Stimulated activated naive CD4-positive, alpha-beta T cell (primary cell): ENCODE data around the gene FAM135A.

Experiments used
- DNase-seq, 6 experiments: peaks; one replicate each; lab custom pipeline; 2025; lab: John Stamatoyannopoulos, UW

The FAM135A gene

DNA sequence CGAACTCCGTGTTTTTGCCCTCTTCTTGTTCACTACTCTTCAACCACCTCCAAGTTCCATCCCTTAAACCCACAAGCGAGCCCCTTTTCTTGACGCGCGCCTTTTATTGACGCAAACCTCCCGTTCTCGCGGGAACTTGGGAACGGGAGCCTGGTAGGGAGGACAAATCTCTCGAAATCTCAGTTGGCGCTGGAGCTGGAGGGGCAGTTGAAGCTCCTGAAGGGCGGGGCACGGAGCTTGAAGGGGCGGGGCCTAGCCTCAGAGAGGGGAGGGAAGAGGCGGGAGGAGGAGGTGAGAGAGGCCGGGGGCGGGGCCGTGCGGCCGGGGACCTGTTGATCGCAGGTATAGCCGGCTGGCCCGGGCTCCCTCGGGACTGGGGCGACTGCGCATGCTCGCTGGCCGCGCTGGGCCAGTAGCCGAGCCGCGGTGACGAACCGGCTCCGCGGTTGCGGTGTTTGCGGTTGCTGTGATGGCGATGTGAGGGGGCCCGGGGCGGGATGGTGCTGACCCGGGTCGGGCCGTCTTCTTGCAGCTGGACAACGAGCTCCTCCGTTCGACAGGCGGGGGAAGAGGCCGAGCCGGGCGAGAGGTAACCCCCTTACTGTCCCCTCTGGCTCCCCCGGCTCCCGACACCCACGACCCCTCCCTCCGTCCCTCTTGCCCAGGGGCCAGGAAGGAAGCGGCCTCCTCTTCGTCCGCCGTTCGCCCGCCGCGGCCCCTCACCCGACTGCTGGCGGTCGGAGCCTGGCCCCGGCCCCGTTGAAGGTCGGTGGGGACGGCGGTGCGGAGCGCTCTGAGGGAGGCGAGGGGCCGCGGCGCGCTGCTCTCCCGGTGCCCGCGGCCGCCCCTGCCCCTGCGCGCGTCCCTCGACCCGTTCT lies at the start of gene FAM135A:
TSS of gene FAM135A (plus strand) at position 395 of the 878 bp plus-strand sequence. CDS start 14,835 bp downstream, outside the sequence.
- DNase-seq: peak; percentile 81 to 93 (median 88)

GRCh38 chr6:70363741-70364493 lies 49.4 kb upstream of the FAM135A start:
- no peak for DNase-seq

- DNase-seq: peak; percentile 6 to 63 (median 20)
Measured at GRCh38 chr6:70369332-70369950, 43.9 kb upstream of the FAM135A start.

GRCh38 chr6:70370496-70370895 lies 42.8 kb upstream of the FAM135A start:
- DNase-seq: no peak

GRCh38 chr6:70371454-70372105 lies 41.7 kb upstream of the FAM135A start:
- peak in 3 of 6 experiments; percentile 23 to 56 (median 51) for DNase-seq

DNA sequence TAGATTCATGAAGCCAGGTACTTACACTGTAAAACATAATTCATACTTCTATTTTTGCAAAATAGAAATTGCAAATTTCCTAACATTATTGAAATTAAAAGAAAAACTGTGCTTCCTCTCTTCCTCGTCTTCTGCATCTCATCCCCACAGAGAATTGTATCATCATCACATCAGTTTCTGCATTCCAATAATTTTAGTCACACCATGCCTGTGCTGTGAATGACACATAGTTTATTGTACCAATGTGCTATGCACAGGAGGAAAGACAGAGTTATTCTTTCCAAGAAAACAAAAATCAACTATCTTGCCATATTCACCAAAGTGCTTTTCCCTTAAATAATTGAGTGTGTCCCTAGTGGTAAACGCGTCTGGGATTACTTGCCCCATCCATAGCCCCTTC lies 38.1 kb upstream of the FAM135A start:
- DNase-seq: no peak

GRCh38 chr6:70375882-70376281 lies 37.4 kb upstream of the FAM135A start:
- no peak for DNase-seq

GRCh38 chr6:70376628-70377027 lies 36.7 kb upstream of the FAM135A start:
- DNase-seq: no peak

- no peak for DNase-seq
Measured at GRCh38 chr6:70377372-70377771, 35.9 kb upstream of the FAM135A start.

GRCh38 chr6:70379473-70380013 lies 33.8 kb upstream of the FAM135A start:
- no peak for DNase-seq

DNA sequence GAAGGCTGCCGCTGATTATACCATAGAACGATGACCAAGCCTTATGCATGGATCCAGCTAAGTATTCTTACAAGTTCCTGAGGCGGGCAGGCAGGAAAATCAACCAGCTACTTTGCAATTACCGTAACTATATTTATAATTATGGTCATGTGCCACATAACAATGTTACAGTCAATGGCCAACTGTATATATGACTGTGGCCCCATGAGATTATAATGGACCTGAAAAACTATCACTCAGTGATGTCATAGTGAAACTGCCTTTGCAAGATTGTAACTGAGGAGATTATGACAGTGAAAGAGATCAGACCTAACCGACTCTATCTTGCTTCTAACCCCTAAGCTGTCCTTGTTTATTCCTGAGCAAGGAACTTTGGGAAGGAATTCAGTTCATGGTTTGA lies 33.1 kb upstream of the FAM135A start:
- DNase-seq: no peak

DNA sequence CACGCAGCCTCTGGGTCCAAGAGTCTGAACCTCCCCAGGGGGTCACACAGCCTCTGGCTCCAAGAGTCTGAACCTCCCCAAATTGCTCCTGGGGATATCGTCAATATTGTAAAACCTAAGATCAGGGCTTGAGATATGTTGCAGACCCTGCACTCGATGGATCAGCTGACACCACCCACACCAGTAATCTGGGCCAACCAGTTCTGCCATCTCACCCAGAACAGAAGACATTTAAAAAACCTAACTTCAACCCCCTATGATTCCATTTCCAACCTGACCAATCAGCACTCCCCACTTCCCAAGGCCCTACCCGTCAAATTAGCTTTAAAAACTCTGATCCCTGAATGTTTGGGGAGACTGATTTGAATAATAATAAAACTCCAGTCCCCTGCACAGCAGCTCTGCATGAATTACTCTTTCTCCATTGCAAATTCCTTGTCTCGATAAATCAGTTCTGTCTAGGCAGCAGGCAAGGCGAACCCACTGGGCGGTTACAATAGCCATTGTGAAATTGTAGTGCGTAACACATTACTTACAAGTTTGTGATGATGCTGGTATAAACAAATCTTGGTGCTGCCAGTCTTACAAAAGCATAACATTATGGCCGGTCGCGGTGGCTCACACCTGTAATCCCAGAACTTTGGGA lies 32.4 kb upstream of the FAM135A start:
- DNase-seq: no peak

- DNase-seq: no peak
Measured at GRCh38 chr6:70381417-70381782, 31.9 kb upstream of the FAM135A start.

DNA sequence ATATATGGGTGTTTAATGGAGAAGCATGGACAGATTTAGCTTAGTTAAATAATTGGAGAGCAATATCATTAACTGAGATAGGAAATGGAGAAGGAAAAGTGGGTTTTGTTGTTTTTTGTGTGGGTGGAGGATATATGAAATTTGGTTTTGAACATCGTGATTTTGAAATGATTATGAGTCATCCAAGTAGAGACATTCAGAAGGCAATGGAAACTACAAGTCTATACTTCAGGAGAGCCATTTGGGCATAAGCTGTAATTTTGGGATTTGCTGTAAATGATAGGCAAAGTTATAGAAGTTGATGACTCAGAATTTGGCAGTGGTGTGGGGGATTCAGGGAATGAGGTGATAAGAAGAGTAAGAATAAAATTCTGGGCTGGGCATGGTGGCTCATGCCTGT lies 27.4 kb upstream of the FAM135A start:
- no peak for DNase-seq

DNA sequence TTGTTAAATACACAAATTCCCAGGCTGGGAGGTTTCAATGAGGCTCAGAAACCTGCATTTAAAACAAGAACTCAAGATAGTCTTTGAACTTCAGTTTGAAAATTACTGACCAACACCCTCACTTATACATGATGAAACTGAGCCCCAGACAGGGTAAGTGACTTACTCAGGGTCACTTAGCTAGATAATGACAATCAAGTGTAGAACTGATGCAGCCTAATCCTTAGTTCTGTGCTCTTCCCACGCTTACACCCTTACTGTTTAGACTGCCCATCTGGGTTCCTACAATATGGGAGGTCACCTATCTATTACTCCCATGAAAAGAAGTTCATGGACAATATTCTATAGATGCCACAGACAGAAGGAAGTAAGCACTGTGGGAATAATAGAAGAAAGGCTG lies 24.5 kb upstream of the FAM135A start:
- no peak for DNase-seq

GRCh38 chr6:70389261-70389660 lies 24.0 kb upstream of the FAM135A start:
- no peak for DNase-seq

DNA sequence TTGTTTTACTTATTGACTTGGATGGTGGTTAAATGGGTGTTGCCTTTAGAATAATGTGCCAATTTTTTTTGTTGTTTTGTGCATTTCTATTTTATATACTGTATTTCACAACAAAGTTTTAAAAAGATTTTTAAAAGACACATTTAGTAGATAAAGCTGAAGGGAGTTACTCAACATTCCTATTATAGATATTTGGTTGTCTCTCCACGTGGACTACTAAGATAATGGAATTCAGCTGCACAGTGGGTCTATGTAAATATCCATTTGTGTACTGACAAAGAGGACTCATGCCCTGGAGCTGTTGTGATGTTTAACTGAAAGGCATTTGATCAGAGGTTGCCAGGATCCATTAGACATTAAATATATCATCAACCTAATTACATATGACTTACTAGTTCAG lies 23.2 kb upstream of the FAM135A start:
- no peak for DNase-seq

DNA sequence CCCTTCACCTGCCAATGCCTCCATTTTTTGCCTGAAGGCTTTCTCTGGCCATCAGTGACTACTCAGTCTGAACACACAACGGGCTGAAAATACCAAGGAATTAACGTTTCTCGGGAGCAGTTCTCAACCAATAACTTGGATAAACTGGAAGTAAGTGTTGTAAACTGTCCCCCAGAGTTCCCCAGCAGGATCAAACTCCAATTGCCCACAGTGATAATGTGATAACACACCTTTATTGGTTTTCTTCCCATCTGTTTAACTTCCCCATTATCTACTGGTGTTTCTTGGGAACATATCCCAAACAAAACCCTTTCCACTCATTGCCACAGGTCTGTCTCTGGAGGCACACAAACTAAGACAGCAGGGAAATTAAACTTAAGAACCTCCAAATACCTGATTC lies 21.8 kb upstream of the FAM135A start:
- DNase-seq: no peak

- DNase-seq: no peak
Measured at GRCh38 chr6:70394518-70395300, 18.6 kb upstream of the FAM135A start.

GRCh38 chr6:70395301-70395672 lies 18.0 kb upstream of the FAM135A start:
- DNase-seq: no peak

GRCh38 chr6:70396163-70396562 lies 17.1 kb upstream of the FAM135A start:
- DNase-seq: no peak
